ENCODE measurements around the gene SDF2L1. TPM values are rescaled to one million over a fixed set of nuclear protein-coding genes. Genes with fewer than 3 reads are reported as not detected.
"Not testable (repeated sequence)": the region's sequence is repeated elsewhere in the genome, so short reads cannot be mapped to it uniquely, and the experiment has no call there.

The SDF2L1 gene
- total RNA-seq, 2 donors from 2014 or later, result 47.5 to 115 TPM

GRCh38 chr22:21605887-21606564 is 36.1 kb upstream of the SDF2L1 start:
- DNase-seq (no peak), ATAC-seq (no peak)
- H3K4me1 ChIP-seq, result no peaks in the 10 kb centered on the region
- intact Hi-C loops (cut with DNase I), result no loop called here
- peaks cover 0 to under 1% of the 10 kb centered on the region in 2 donors for H3K36me3 ChIP-seq (replicated peaks in 1 of 2; ENCODE audit: insufficient read depth in 1 of 2, low read depth in 2 of 2)
- H3K9me3 ChIP-seq, result no peaks in the 10 kb centered on the region
- H3K27ac ChIP-seq, result no peak overlapping the region
- 94 to 99% methylated on average over 7 of the region's 7 CpGs for WGBS, 2 donors
- no peaks in the 10 kb centered on the region for H3K27me3 ChIP-seq
- no peak for TF ChIP-seq POLR2A (IDR thresholded peaks at IDR 0.05)
- TF ChIP-seq, protein P1, sequence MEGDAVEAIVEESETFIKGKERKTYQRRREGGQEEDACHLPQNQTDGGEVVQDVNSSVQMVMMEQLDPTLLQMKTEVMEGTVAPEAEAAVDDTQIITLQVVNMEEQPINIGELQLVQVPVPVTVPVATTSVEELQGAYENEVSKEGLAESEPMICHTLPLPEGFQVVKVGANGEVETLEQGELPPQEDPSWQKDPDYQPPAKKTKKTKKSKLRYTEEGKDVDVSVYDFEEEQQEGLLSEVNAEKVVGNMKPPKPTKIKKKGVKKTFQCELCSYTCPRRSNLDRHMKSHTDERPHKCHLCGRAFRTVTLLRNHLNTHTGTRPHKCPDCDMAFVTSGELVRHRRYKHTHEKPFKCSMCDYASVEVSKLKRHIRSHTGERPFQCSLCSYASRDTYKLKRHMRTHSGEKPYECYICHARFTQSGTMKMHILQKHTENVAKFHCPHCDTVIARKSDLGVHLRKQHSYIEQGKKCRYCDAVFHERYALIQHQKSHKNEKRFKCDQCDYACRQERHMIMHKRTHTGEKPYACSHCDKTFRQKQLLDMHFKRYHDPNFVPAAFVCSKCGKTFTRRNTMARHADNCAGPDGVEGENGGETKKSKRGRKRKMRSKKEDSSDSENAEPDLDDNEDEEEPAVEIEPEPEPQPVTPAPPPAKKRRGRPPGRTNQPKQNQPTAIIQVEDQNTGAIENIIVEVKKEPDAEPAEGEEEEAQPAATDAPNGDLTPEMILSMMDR (IDR thresholded peaks at IDR 0.05), result no peak
- no peak overlapping the region for H3K4me3 ChIP-seq

GRCh38 chr22:21606775-21607174 is 35.3 kb upstream of the SDF2L1 start:
- 86 to 91% methylated on average over 8 of the region's 8 CpGs for WGBS, 2 donors
- peaks cover 0 to 7% of the 10 kb centered on the region in 2 donors for H3K36me3 ChIP-seq (replicated peaks in 1 of 2; ENCODE audit: insufficient read depth in 1 of 2, low read depth in 2 of 2)
- no peak for ATAC-seq
- no peaks in the 10 kb centered on the region for H3K4me1 ChIP-seq
- no peak overlapping the region for H3K27ac ChIP-seq
- intact Hi-C loops (cut with DNase I), result no loop called here
- H3K27me3 ChIP-seq, result no peaks in the 10 kb centered on the region
- no peaks in the 10 kb centered on the region for H3K9me3 ChIP-seq
- DNase-seq, result no peak
- TF ChIP-seq, protein P1 (IDR thresholded peaks at IDR 0.05), result no peak
- no peak overlapping the region for H3K4me3 ChIP-seq

GRCh38 chr22:21609556-21610157 is 32.4 kb upstream of the SDF2L1 start:
- intact Hi-C loops (cut with DNase I); H3K27me3 ChIP-seq; DNase-seq; ATAC-seq; H3K4me3 ChIP-seq; H3K9me3 ChIP-seq; H3K36me3 ChIP-seq (replicated peaks in 1 of 2; ENCODE audit: insufficient read depth in 1 of 2, low read depth in 2 of 2); H3K4me1 ChIP-seq; H3K27ac ChIP-seq: not testable (repeated sequence)
- WGBS, 2 donors, result 94 to 95% methylated on average over 11 of the region's 11 CpGs

GRCh38 chr22:21611210-21611977 is 30.7 kb upstream of the SDF2L1 start:
- no peaks in the 10 kb centered on the region for H3K27me3 ChIP-seq
- H3K4me3 ChIP-seq, result no peak overlapping the region
- WGBS, 2 donors, result 85 to 89% methylated on average over 4 of the region's 4 CpGs
- peaks cover 0 to 7% of the 10 kb centered on the region in 2 donors for H3K36me3 ChIP-seq (replicated peaks in 1 of 2; ENCODE audit: insufficient read depth in 1 of 2, low read depth in 2 of 2)
- DNase-seq (no peak), ATAC-seq (no peak)
- H3K27ac ChIP-seq, result no peak overlapping the region
- TF ChIP-seq, protein P1 (IDR thresholded peaks at IDR 0.05), result no peak
- no peak for TF ChIP-seq POLR2A (IDR thresholded peaks at IDR 0.05)
- peaks cover 13% of the 10 kb centered on the region for H3K4me1 ChIP-seq
- H3K9me3 ChIP-seq, result no peaks in the 10 kb centered on the region
- intact Hi-C loops (cut with DNase I), result no loop called here

DNA sequence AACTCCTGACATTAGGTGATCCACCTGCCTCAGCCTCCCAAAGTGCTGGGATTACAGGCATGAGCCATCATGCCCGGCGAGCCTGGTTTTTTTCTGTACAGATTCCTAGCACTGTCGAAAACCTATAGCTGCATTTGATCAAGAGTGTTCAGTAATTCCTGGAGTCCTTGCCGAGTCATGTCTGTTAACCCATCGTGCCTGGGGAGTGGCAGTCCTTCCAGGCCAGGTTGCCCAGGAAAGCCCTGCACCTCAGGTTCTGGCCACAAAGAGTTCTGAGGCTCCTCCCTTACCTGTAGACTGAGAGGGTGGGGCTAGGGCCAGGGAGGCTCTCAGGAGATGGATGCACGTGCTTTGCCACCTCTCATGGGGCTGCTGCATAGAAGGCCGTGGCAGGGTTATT is 29.2 kb upstream of the SDF2L1 start:
- ATAC-seq (no peak), DNase-seq (no peak)
- TF ChIP-seq, protein P1 (IDR thresholded peaks at IDR 0.05), result no peak
- TF ChIP-seq POLR2A (IDR thresholded peaks at IDR 0.05), result no peak
- H3K27ac ChIP-seq, result no peak overlapping the region
- H3K9me3 ChIP-seq, result no peaks in the 10 kb centered on the region
- no peak overlapping the region for H3K4me3 ChIP-seq
- H3K4me1 ChIP-seq, result peaks cover 13% of the 10 kb centered on the region
- no peaks in the 10 kb centered on the region for H3K27me3 ChIP-seq
- WGBS, 2 donors, result 85 to 93% methylated on average over 7 of the region's 7 CpGs
- intact Hi-C loops (cut with DNase I), result no loop called here
- peaks cover 0 to 7% of the 10 kb centered on the region in 2 donors for H3K36me3 ChIP-seq (replicated peaks in 1 of 2; ENCODE audit: insufficient read depth in 1 of 2, low read depth in 2 of 2)

Data from body of pancreas (tissue), 4 donors.